Muscle of back (tissue), 11 donors: Measurements from ENCODE around the gene RAB5IF. TPM values are rescaled to one million over a fixed set of nuclear protein-coding genes. Genes with fewer than 3 reads are reported as not detected.
"Not testable (repeated sequence)": the region's sequence is repeated elsewhere in the genome, so short reads cannot be mapped to it uniquely, and the experiment has no call there.

ENCODE experiments used
- DNase-seq, 3 donors: peaks; one replicate each; pipeline versions ENCODE4 v3.0.0 to v3.0.0-alpha.2; 2013
- polyA plus RNA-seq, 10 donors: library from polyadenylated mRNA; unstranded; fragments of 120-200 nt; gene quantifications; one replicate each; pipeline ENCODE4 v1.2.1, GENCODE V29; 2013; ENCODE audit not compliant: insufficient read length in 10 of 10

Gene RAB5IF
- polyA plus RNA-seq, 10 donors: 33.3 to 46.9 (median 42.2) TPM

DNA sequence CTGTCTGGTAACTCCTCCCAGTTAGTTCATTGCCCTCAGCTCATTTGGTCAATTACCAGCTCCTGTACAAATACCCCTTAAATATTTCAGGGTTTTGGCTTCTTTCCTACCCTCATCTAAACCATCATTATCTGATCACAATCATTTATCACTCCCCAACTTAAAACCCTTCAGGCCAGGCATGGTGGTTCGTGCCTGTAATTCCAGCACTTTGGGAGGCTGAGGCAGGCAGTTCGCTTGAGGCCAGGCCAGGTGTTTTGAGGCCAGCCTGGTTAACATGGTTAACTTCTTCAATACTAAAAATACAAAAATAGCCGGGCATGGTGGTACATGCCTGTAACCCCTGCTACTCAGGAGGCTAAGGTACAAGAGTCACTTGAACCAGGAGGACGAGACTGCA is 22.8 kb upstream of the RAB5IF start:
- no peak for DNase-seq

GRCh38 chr20:36584018-36584481 is 21.5 kb upstream of the RAB5IF start:
- DNase-seq: no peak

GRCh38 chr20:36585410-36586125 is 20.0 kb upstream of the RAB5IF start:
- peak in 1 of 3 donors; percentile 22 for DNase-seq

GRCh38 chr20:36587388-36588070 is 18.1 kb upstream of the RAB5IF start:
- DNase-seq: no peak

- peak in 2 of 3 donors; percentile 36 to 47 for DNase-seq
These were observed 14.3 kb upstream of the RAB5IF start for GRCh38 chr20:36591281-36591680.

DNA sequence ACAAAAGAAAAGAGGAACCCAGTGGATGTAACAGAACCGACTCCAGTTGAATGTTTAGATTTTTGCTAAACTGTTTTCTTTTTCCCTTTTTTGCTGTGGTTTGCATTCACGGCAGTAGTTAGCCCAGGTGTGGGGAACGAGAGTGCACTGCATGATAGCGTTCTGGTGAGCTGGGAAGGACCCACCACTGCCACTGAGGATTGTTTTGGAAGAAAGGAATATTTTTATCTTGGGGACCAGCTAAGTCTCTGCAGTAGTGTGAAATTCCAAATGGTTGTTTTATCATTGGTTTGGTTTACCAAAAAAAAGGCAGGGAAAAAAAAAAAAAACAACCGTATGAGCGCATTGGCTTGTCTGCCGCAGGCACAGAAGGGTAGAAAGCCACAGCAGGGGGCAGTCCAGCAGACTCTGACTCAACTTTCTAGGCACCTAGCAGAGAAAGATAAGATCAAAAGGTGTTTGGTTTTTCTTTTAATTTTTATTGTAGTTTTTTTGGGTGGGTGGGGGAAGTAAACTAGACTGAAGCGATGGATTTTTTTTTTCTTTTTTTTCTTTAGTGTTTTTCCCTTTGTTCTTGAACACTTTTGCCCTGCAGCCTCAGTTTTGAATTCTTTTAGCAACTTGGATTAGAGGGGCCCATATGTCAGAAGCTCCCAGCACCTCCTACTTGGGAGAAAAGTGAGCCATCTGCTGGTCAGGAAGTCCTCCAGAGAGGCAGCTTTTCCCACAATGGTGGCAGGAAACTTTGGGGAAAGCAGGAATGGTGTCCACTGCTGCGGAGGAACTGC is 13.5 kb upstream of the RAB5IF start:
- DNase-seq: peak in 2 of 3 donors; percentile 26 to 51

DNA sequence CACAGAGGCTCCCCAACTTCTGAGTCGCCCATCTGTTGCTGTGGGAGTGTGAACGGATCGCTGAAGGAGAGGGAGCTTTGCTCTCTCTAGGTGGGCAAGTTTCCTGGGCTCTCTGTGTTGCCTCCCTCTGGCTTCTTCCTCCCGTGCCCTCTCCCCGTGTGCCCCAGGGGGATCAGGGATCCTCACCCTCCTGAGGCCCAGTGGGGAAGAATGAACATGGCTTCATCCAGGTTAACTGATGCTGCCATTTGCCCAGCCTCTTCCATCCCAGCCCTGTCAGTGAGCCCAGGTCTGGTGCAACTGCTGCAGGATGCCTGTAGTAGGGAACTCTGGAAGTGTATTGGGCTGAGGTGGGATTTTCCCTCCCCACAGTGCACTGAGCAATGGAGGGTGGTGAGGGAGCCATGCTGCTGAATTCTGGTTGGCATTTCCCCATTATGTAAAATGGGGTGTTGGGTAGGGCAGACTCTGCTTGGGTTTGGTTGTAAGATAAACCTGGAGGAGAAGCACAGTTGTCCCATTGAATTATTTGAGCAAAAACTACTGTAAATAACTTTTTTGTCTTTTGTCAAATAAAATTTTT is 12.1 kb upstream of the RAB5IF start:
- DNase-seq: no peak

- no peak for DNase-seq
These were observed 5.7 kb upstream of the RAB5IF start for GRCh38 chr20:36599912-36600345.

GRCh38 chr20:36601540-36601939 is 4.0 kb upstream of the RAB5IF start:
- DNase-seq: no peak

DNA sequence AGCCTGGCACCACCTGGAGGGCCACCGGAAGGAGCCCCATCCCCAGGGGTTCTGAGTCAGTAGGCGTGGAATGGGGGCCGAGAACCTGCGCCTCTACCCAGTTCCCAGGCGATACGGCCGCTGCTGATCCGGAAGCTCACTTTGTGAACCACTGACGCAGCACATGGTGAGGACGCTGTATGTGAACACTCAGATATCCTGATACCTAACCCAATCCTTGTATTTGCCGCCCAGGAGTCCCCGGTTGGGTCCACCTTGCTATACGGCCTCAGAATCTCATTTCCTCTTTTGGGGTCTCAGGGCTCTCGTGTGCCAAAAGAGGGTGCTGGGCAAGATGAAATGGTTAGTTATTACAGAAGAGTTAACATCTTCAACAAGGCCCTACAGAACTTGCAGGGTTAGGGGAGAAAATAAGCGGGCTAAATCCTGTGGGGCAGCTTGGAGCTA is 604 bp upstream of the RAB5IF start:
- peak in 1 of 3 donors; percentile 13 for DNase-seq

- no peak for DNase-seq
These were observed 833 bp downstream of the RAB5IF start for GRCh38 chr20:36606158-36607066.

DNA sequence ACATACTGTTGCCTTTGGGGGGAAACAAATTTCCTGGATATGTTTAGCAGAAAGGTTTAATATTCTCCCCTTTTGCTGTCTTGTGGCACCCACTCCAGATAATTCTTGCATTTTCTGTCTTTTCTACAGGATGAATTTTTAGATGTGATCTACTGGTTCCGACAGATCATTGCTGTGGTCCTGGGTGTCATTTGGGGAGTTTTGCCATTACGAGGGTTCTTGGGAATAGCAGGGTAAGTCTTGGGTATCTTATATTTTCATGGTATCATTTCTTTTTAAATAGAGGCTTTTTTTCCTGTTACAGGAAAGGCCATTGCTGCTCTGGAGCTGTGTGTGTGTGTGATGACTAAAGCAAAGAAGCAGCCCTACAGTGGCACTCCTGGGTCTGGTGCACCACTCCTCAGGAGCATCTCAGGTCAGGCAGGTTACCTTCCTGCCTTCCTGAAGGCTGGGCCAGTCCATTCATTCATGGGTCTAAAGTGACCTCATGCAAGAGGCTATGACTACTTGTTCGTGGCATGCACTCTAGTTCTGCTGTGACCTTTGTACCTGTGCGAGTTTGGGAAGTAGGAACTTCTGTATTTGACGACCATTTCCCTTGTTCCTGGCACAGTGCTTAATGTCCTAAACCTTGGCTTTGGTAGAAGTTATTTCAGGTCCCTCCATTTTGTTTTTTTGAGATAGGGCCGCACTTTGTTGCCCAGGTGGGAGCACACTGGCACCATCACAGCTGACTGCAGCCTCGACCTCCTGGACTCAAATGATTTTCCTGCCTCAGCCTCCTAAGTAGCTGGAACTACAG is 2.2 kb downstream of the RAB5IF start:
- DNase-seq: no peak

- not testable (repeated sequence) for DNase-seq
These were observed 2.8 kb downstream of the RAB5IF start for GRCh38 chr20:36608388-36608728.

DNA sequence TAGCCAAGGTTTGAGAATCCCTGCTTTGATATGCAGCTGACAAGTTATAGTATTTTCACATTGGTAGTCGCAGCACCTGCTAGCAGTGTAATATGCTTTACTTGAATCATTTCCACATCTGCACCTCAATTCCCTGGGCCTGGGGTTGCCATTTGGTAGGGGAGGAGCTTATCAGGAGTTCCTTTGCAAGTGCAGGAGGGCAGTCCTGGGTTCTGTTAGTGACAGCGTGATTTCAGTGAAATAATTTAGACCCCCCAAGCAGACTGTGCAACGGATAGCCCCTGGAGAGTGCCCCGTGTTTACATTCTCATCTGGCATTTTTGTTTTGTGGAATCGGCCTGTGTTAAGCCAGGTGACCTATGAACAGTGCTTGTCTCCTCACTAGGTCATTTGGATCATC is 6.0 kb downstream of the RAB5IF start:
- DNase-seq: no peak

DNA sequence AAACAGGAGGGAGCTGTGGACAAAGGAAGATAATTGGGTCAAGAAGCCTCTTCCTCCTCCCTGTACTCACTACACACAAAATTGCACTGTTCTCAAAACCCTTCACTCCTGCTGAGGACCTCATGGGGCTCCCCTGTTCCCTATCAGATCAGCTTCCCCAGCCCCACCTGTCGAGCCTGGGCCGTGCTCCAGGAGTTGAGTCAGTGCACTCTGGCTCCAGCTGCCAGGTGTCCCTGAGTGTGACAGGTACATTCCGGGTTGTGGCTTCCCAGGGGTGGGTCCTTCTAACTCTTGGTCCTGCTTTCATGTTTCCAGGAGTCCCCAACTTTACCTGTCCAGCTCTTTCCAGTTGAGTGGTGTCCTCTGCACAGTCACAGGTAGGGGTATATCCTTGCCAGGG is 8.4 kb downstream of the RAB5IF start:
- DNase-seq: no peak

- no peak for DNase-seq
These were observed 9.4 kb downstream of the RAB5IF start for GRCh38 chr20:36614781-36615557.

DNA sequence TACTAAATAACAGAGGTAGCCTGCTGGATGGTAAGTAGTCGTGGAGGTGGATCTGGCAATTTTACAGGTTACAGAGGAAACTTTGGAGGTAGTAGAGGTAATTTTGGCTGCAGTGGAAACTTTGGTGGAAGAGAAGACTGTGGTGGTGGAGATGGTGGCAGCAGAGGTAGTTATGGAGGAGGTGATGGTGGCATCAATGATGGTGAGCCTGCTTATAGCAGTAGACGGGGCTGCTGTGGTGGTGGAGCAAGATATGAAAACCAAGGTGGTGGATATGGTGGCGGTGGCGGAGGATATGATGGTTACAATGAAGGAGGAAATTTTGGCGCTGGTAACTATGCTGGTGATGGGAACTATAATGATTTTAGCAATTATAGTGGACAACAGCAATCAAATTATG is 15.3 kb downstream of the RAB5IF start:
- no peak for DNase-seq

DNA sequence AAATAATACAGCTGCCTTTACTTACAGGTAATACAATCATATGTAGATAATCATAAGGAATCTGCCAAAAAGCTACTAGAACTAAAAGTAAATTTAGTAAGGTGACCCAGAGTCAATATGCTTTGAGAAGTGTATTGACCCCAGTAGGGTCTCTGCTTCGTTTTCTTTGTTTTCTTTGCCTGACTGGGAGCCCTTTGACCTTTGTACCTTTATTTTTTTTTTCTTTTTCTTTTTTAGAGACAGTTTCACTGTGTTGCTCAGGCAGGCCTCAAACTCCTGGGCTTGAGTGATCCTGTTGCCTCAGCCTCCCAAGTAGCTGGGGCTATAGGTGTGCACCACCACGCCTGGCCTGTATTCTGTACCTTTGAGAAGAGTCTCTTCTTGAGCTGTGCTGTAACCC is 17.9 kb downstream of the RAB5IF start:
- no peak for DNase-seq
